HG03457 (cell line): ENCODE results near the gene MNT.

Experiments used
- ATAC-seq: cut with Tn5 transposase; IDR thresholded peaks from one replicate; pipeline ENCODE4 v1.9.1; 2021; ENCODE audit warnings: moderate number of reproducible peaks; ENCODE audit not compliant: unreplicated experiment

The MNT gene

DNA sequence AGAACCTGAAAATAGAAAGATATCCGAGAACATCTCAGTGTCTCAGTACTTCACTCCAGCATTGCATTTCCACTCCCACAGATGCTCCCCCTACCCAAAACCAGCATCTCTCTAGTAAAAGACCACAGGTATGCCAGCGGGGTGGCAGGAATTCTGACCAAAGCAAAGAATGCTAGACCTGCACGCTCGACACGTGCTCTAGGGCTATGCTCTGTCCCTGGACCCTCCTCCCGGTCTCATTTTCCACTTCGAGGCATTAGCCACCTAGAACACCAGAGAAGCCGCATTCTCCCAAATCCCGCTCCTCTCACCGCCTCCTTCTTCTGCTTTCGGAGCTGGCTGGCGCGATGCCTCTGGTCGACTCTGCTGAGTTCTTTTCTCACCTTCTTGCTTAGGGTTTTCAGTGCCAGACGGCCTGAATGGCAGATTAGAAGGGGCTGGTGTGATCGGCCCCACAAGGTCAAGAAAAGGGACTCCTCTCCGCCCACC is 65.1 kb downstream of the MNT start:
- peak; percentile 7 for ATAC-seq
